Amygdala (tissue), 56 donors: ENCODE data around the gene AMH.
"Not testable (repeated sequence)": the region's sequence is repeated elsewhere in the genome, so short reads cannot be mapped to it uniquely, and the experiment has no call there.

Experiments used
- DNase-seq, 56 donors: peaks; one replicate each; lab custom pipeline; 2025; lab: John Stamatoyannopoulos, UW

AMH gene

GRCh38 chr19:2281265-2282061, 32.3 kb downstream of the AMH start:
- not testable (repeated sequence) for DNase-seq

GRCh38 chr19:2282062-2282861, 33.1 kb downstream of the AMH start, which contains the start of gene PEAK3:
Gene PEAK3, minus strand, starts transcription at chr19:2282175. Its CDS starts 1,244 bp downstream, at chr19:2280931.
- DNase-seq, result peak in 20 of 56 donors; percentile 9 to 58 (median 33)

GRCh38 chr19:2282862-2283237, 33.7 kb downstream of the AMH start:
- no peak for DNase-seq

- no peak for DNase-seq
These were observed 34.8 kb downstream of the AMH start for GRCh38 chr19:2283835-2284507.

- DNase-seq, result no peak
These were observed 37.4 kb downstream of the AMH start for GRCh38 chr19:2286402-2287140.

GRCh38 chr19:2287585-2288337, 38.6 kb downstream of the AMH start:
- DNase-seq, result no peak

- DNase-seq, result no peak
These were observed 39.3 kb downstream of the AMH start for GRCh38 chr19:2288338-2288817.

- no peak for DNase-seq
These were observed 39.9 kb downstream of the AMH start for GRCh38 chr19:2288818-2289713.

GRCh38 chr19:2289714-2290435, 40.8 kb downstream of the AMH start:
- peak in 2 of 56 donors; percentile 23 to 40 for DNase-seq

- no peak for DNase-seq
These were observed 41.5 kb downstream of the AMH start for GRCh38 chr19:2290441-2291184.

- DNase-seq, result peak in 1 of 56 donors; percentile 28
These were observed 42.1 kb downstream of the AMH start for GRCh38 chr19:2291185-2291751.

- DNase-seq, result peak in 41 of 56 donors; percentile 15 to 75 (median 50)
These were observed 45.7 kb downstream of the AMH start for GRCh38 chr19:2294687-2295335.

GRCh38 chr19:2296141-2296540, 47.0 kb downstream of the AMH start:
- DNase-seq, result no peak

GRCh38 chr19:2300533-2300932, 51.4 kb downstream of the AMH start:
- DNase-seq, result no peak
